ENCODE measurements around the gene BPIFB2.

The BPIFB2 gene

DNA sequence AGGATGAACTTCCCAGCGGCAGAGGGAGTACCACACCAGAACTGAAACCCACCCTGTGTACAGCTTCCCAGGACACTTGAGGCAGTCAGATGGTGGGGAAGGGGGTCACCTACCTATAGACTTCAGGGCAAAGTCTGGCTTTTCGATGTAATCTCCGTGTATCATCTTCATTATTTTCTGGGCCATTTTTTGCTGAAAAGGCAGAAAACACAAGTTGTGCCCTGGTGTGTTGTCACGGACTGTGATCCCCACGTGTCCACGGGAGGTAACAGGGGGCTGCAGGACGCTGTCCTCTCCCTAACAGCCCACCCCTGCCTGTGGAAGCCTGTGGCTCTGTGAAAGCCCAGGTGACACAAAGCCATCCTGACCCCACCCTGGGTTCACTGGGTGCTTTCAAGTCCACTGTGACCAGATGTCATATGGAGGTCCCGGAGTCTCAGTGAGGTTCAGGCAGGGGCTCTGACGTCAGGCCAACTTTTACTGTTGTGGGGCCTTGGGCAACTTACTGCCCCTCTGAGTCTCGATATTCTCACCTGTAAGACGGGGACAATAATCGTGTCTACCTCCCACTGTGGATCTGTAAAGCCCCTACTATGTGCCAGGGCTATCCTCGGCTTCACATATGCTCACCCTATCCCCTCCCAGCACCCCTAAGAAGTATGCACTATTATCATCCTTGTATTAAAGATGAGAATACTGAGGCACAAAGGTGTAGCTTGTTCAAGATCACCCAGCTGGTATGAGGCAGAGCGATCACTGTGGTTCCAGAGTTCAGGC lies 17.8 kb upstream of the BPIFB2 start:
- no peak for DNase-seq (ENCODE audit: insufficient read length, low spot score)
- TF ChIP-seq, protein P1, sequence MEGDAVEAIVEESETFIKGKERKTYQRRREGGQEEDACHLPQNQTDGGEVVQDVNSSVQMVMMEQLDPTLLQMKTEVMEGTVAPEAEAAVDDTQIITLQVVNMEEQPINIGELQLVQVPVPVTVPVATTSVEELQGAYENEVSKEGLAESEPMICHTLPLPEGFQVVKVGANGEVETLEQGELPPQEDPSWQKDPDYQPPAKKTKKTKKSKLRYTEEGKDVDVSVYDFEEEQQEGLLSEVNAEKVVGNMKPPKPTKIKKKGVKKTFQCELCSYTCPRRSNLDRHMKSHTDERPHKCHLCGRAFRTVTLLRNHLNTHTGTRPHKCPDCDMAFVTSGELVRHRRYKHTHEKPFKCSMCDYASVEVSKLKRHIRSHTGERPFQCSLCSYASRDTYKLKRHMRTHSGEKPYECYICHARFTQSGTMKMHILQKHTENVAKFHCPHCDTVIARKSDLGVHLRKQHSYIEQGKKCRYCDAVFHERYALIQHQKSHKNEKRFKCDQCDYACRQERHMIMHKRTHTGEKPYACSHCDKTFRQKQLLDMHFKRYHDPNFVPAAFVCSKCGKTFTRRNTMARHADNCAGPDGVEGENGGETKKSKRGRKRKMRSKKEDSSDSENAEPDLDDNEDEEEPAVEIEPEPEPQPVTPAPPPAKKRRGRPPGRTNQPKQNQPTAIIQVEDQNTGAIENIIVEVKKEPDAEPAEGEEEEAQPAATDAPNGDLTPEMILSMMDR (IDR thresholded peaks at IDR 0.05; ENCODE audit: insufficient read depth, missing control alignments): no peak
- FAIRE-seq: no peak

DNA sequence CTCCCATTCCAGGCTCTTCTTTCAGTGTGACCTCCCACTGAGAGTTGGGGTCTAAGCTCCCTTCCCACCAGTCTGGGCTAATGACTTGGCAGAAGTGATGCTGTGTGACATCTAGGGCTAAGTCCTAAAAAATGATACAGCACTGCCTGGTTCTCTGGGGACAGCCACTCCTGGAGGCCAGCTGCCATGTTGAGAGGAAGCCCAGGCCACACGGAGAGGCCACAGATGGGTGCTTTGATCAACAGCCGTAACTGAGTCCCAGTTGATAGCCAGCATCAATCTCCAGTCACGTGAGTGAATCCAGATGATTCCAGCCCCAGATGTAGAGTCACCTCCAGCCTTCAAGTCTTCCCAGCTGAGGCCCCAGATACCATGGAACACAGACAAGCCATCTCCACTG lies 17.1 kb upstream of the BPIFB2 start:
- TF ChIP-seq, protein P1 (IDR thresholded peaks at IDR 0.05; ENCODE audit: insufficient read depth, missing control alignments): no peak
- no peak for DNase-seq (ENCODE audit: insufficient read length, low spot score)
- no peak for FAIRE-seq

- FAIRE-seq (no peak), DNase-seq (ENCODE audit: insufficient read length, low spot score) (no peak)
- TF ChIP-seq, protein P1 (IDR thresholded peaks at IDR 0.05; ENCODE audit: insufficient read depth, missing control alignments): no peak
These were observed 16.1 kb upstream of the BPIFB2 start for GRCh38 chr20:32991383-32991782.

DNA sequence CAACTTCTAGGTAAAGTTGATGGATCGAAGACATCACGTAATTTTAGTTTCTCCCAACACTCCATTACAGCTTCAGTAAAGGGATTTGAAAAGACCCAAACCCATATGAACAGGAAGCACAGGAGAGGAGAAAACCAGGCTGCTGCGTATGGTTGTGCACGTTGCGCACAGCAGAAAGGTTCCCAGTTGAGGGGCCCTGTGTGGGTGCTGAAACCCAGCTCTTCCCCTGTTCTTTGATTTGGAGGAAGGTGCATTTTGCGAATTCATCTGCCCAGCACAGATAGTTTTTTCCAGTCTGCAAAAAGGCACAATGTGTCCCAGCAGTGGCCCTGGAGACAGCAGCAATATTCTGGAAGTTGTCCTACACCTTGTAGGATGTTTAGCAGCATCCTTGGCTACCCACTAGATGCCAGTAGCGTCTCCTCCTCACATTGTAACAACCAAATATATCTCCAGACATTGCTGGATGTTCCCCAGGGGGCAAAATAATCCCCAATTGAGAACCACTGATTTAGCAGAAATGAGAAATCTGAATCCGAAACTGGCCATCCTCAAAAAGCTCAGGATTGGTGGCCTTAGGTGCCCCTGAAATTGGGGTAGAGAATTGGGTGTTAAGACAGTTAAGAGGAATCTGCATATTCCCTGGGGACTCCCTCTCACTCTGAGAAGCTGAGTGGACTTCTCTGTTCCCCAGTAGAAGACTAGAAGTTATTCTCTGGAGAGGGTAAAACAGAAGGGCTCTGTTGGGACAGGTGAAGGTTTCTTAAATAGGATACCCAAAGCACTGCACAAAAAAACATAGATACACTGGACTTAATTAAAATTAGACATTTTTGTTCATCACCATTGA lies 15.5 kb upstream of the BPIFB2 start:
- TF ChIP-seq, protein P1 (IDR thresholded peaks at IDR 0.05; ENCODE audit: insufficient read depth, missing control alignments): no peak
- DNase-seq (ENCODE audit: insufficient read length, low spot score) (no peak), FAIRE-seq (no peak)

GRCh38 chr20:32993496-32994050 lies 13.9 kb upstream of the BPIFB2 start:
- FAIRE-seq (no peak), DNase-seq (ENCODE audit: insufficient read length, low spot score) (no peak)
- TF ChIP-seq, protein P1 (IDR thresholded peaks at IDR 0.05; ENCODE audit: insufficient read depth, missing control alignments): no peak

DNA sequence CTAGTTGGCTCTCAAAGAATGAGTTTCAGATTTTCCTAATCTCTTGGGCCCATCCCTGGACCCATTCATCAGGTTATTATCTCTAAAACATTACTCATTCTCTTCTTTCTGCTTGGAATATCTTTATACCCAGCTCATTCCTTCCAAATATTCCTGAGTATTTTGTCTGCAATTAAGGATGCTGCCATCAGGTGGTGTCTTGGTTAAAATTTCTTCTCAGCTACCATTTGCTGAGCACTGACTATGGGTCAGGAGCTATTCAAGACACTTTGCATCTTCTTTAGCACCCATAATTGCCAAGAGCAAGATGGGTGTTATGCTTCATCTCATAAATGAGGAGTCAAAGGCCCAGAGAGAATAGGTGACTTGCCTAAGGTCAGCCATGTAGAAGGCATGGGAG lies 11.7 kb upstream of the BPIFB2 start:
- TF ChIP-seq, protein P1 (IDR thresholded peaks at IDR 0.05; ENCODE audit: insufficient read depth, missing control alignments): no peak
- no peak for FAIRE-seq
- DNase-seq (ENCODE audit: insufficient read length, low spot score): no peak

Measured in D721Med (cell line).